Loucy (cell line): ENCODE data around the gene ALKBH3.
A peak's percentile ranks its signal among the peaks of the same experiment; 100 is the strongest.

Experiments
- H2AFZ ChIP-seq: fragments of 200-600 bp; sonication (generic); 2 replicates; pipeline ENCODE4 v1.6.0; 2016; ENCODE audit warnings: antibody characterized with exemption, mild to moderate bottlenecking, low read length, moderate library complexity
- H3F3A ChIP-seq: fragments of 200-600 bp; 2 replicates; pipeline ENCODE4 v1.6.0; 2016; ENCODE audit warnings: antibody characterized with exemption, low read depth, mild to moderate bottlenecking
- H3K27me3 ChIP-seq: fragments of 200-600 bp; sonication (generic); 2 replicates; pipeline ENCODE4 v1.6.1; 2014; ENCODE audit warnings: low read length, mild to moderate bottlenecking; ENCODE audit not compliant: insufficient read depth, poor library complexity, severe bottlenecking
- H3K36me3 ChIP-seq: fragments of 200-600 bp; sonication (generic); 2 replicates; pipeline ENCODE4 v1.6.1; 2016; ENCODE audit warnings: low read length; ENCODE audit not compliant: insufficient read depth
- H3K4me1 ChIP-seq: fragments of 200-600 bp; sonication (generic); 2 replicates; pipeline ENCODE4 v1.5.1; 2014; ENCODE audit warnings: low read length, mild to moderate bottlenecking; ENCODE audit not compliant: insufficient read depth, poor library complexity, severe bottlenecking
- H3K4me2 ChIP-seq: fragments of 200-600 bp; sonication (generic); 2 replicates; pipeline ENCODE4 v1.6.0; 2014; ENCODE audit warnings: antibody characterized with exemption, low read length, low read depth, mild to moderate bottlenecking; ENCODE audit not compliant: poor library complexity, severe bottlenecking
- H3K4me3 ChIP-seq: fragments of 200-600 bp; sonication (generic); 2 replicates; pipeline ENCODE4 v1.5.1; 2014; ENCODE audit warnings: low read length, mild to moderate bottlenecking, mixed read lengths; ENCODE audit not compliant: poor library complexity, severe bottlenecking
- H3K79me2 ChIP-seq: fragments of 200-600 bp; sonication (generic); 2 replicates; pipeline ENCODE4 v1.6.1; 2014; ENCODE audit warnings: low read length; ENCODE audit not compliant: insufficient read depth
- H3K9ac ChIP-seq: fragments of 200-600 bp; sonication (generic); 2 replicates; pipeline ENCODE4 v1.6.0; 2014; ENCODE audit warnings: mild to moderate bottlenecking, low read depth, low read length, moderate library complexity; ENCODE audit not compliant: poor library complexity, severe bottlenecking
- H3K9me2 ChIP-seq: fragments of 200-600 bp; sonication (generic); replicated peaks from 2 replicates; pipeline ENCODE4 v1.6.1; 2016; ENCODE audit warnings: low read depth, low read length, mixed read lengths
- H3K9me3 ChIP-seq: fragments of 200-600 bp; sonication (generic); 2 replicates; pipeline ENCODE4 v1.6.1; 2014; ENCODE audit warnings: mild to moderate bottlenecking, antibody characterized with exemption, low read length, low read depth; ENCODE audit not compliant: insufficient read depth
- H4K20me1 ChIP-seq: fragments of 200-600 bp; sonication (generic); 2 replicates; pipeline ENCODE4 v1.6.0; 2014; ENCODE audit warnings: antibody characterized with exemption, low read length, mild to moderate bottlenecking; ENCODE audit not compliant: insufficient read depth, poor library complexity, severe bottlenecking
- CTCF ChIP-seq: fragments of 200-600 bp; sonication (generic); conservative IDR thresholded peaks from 2 replicates; pipeline ENCODE4 v1.5.1; 2014; ENCODE audit warnings: mild to moderate bottlenecking, antibody characterized with exemption, low read length
- EZH2phosphoT487 ChIP-seq: fragments of 200-600 bp; IDR thresholded peaks from 2 replicates; pipeline ENCODE4 v1.6.1; 2018; ENCODE audit warnings: antibody characterized with exemption, mild to moderate bottlenecking, moderate library complexity, borderline replicate concordance

Gene ALKBH3

GRCh38 chr11:43880640-43881159, at the start of gene ALKBH3:
ALKBH3 (plus strand) TSS chr11:43880831; CDS start chr11:43882653, 1,822 bp downstream.
- Histone ChIP-seq H3K4me2 (peak within 1 kb of the TSS; percentile 98), H3K79me2 (peaks cover 28% of the 10 kb centered on the region), H3K4me1 (peaks cover 26% of the 10 kb centered on the region), H2AFZ (peak within 1 kb of the TSS; percentile 100), H3K9ac (peak within 1 kb of the TSS; percentile 91), H3K4me3 (peak within 1 kb of the TSS; percentile 97), H3K9me2 (no peaks in the 10 kb centered on the region; the same call in 1 of the 2 replicates), H3F3A (no peaks in the 10 kb centered on the region), H3K27me3 (peaks cover 43% of the 10 kb centered on the region), H3K9me3 (no peaks in the 10 kb centered on the region), H4K20me1 (no peaks in the 10 kb centered on the region), H3K36me3 (peaks cover 12% of the 10 kb centered on the region; the same call in 1 of the 2 replicates)
- no peak for TF ChIP-seq EZH2phosphoT487
- no peak for TF ChIP-seq CTCF

GRCh38 chr11:43830928-43831440, 49.6 kb upstream of the ALKBH3 start:
- no peak for TF ChIP-seq EZH2phosphoT487
- no peak for TF ChIP-seq CTCF
- Histone ChIP-seq H3K4me1 (no peaks in the 10 kb centered on the region), H3K36me3 (peaks cover 5% of the 10 kb centered on the region; the same call in 1 of the 2 replicates), H4K20me1 (no peaks in the 10 kb centered on the region), H3K79me2 (no peaks in the 10 kb centered on the region), H3F3A (no peaks in the 10 kb centered on the region), H3K9me2 (no peaks in the 10 kb centered on the region), H2AFZ (no peak overlapping the region), H3K27me3 (no peaks in the 10 kb centered on the region), H3K9me3 (no peaks in the 10 kb centered on the region), H3K4me3 (no peak overlapping the region), H3K9ac (no peak overlapping the region), H3K4me2 (no peak overlapping the region)

- Histone ChIP-seq H4K20me1 (no peaks in the 10 kb centered on the region), H3K4me3 (no peak overlapping the region), H2AFZ (no peak overlapping the region), H3K36me3 (peaks cover 5% of the 10 kb centered on the region; the same call in 1 of the 2 replicates), H3K4me2 (no peak overlapping the region), H3K27me3 (no peaks in the 10 kb centered on the region), H3K9me3 (no peaks in the 10 kb centered on the region), H3K4me1 (no peaks in the 10 kb centered on the region), H3F3A (no peaks in the 10 kb centered on the region), H3K9ac (no peak overlapping the region), H3K9me2 (no peaks in the 10 kb centered on the region), H3K79me2 (no peaks in the 10 kb centered on the region)
- no peak for TF ChIP-seq CTCF
Observed at GRCh38 chr11:43832536-43832935, 48.1 kb upstream of the ALKBH3 start.
